Spleen (tissue), 7 donors: ENCODE measurements around the gene MST1.

ENCODE experiments used
- POLR2AphosphoS5 ChIP-seq, 3 donors: sonication (generic); formaldehyde crosslinking; IDR thresholded peaks; one replicate each; pipeline ENCODE4 v1.5.1; 2017; ENCODE audit warnings: antibody characterized with exemption in 3 of 3
- TF ChIP-seq, protein P1 (sequence below), 11 experiments: fragments of 200-600 bp in 7 of 11; fragments of 450-650 bp in 4 of 11; sonication (generic) in 4 of 11; IDR thresholded peaks in 8 of 11; conservative IDR thresholded peaks in 3 of 11; 1 replicate in 7 of 11; 2 replicates in 4 of 11; pipeline versions ENCODE4 v1.4.0 to v1.8.0; 2016 to 2021; ENCODE audit warnings: antibody characterized with exemption in 11 of 11, inconsistent platforms in 4 of 11, mild to moderate bottlenecking in 1 of 11
- donor health status: DM: no; HTN: no; CAD: no; lungs with moderate emphysema.
- donor health status: DM: no; HTN: no; CAD: no.
- donor health status: DM: no; HTN: no; CAD: no.

DNA sequence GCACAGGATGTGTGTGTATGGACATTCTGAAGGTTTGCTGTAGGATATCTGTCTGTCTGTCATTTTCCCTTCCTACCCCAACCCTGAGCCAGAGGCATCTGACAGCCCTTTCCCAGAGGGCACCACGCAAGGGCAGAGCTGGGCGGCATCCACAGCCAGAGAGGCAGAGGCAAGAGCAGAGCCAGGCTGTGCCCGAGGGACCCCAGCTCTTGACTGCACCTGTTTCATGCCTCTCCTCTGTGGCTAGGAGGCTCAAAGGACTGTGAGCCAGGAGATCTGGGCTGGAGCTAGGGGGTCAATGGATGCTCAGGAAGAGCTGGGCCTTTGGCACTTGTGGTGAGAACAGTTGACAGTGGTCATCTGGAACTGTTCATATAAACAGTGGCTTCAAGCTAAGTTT, 19.9 kb downstream of the MST1 start:
- TF ChIP-seq, protein P1, sequence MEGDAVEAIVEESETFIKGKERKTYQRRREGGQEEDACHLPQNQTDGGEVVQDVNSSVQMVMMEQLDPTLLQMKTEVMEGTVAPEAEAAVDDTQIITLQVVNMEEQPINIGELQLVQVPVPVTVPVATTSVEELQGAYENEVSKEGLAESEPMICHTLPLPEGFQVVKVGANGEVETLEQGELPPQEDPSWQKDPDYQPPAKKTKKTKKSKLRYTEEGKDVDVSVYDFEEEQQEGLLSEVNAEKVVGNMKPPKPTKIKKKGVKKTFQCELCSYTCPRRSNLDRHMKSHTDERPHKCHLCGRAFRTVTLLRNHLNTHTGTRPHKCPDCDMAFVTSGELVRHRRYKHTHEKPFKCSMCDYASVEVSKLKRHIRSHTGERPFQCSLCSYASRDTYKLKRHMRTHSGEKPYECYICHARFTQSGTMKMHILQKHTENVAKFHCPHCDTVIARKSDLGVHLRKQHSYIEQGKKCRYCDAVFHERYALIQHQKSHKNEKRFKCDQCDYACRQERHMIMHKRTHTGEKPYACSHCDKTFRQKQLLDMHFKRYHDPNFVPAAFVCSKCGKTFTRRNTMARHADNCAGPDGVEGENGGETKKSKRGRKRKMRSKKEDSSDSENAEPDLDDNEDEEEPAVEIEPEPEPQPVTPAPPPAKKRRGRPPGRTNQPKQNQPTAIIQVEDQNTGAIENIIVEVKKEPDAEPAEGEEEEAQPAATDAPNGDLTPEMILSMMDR (IDR thresholded peaks at IDR 0.05 in 8 of 11, conservative IDR thresholded peaks at IDR 0.05 in 3 of 11): no peak
- TF ChIP-seq POLR2AphosphoS5 (IDR thresholded peaks at IDR 0.05): no peak
